DOHH2 (cell line): ENCODE measurements around the gene PCBP3.

Experiments used
- CTCF ChIP-seq: fragments of 200-600 bp; sonication (generic); IDR thresholded peaks from one replicate; pipeline ENCODE4 v1.5.1; 2014; ENCODE audit warnings: antibody characterized with exemption, mild to moderate bottlenecking, low read depth, low read length; ENCODE audit not compliant: poor library complexity, severe bottlenecking
- EZH2phosphoT487 ChIP-seq: fragments of 200-600 bp; sonication (generic); IDR thresholded peaks from 2 replicates; pipeline ENCODE4 v1.6.1; 2017; ENCODE audit warnings: borderline replicate concordance, mild to moderate bottlenecking, antibody characterized with exemption, low read length, moderate library complexity, mixed read lengths

DNA sequence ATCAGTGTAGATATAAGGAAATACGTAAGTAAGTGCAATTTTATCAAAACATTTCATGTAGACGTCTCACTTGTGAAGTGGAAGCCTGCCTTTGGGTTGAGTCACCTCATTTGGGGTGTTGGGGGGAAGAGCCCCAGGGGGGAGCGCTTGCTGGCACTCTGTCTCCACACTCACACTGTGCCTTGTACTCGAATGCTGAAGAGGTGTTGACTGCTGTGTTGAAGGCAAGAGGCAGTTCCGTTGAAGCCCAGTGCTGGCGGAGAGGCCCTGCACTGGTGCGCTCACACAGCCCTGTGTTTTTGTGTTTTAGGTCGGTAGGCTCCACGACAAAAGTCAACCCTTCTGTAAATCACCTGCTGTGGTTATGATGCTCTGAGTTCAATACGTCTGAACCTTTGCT is 206.1 kb downstream of the PCBP3 start:
- TF ChIP-seq CTCF (no peak), EZH2phosphoT487 (no peak)
